ENCODE results near the gene ABHD16A.

The ABHD16A gene

DNA sequence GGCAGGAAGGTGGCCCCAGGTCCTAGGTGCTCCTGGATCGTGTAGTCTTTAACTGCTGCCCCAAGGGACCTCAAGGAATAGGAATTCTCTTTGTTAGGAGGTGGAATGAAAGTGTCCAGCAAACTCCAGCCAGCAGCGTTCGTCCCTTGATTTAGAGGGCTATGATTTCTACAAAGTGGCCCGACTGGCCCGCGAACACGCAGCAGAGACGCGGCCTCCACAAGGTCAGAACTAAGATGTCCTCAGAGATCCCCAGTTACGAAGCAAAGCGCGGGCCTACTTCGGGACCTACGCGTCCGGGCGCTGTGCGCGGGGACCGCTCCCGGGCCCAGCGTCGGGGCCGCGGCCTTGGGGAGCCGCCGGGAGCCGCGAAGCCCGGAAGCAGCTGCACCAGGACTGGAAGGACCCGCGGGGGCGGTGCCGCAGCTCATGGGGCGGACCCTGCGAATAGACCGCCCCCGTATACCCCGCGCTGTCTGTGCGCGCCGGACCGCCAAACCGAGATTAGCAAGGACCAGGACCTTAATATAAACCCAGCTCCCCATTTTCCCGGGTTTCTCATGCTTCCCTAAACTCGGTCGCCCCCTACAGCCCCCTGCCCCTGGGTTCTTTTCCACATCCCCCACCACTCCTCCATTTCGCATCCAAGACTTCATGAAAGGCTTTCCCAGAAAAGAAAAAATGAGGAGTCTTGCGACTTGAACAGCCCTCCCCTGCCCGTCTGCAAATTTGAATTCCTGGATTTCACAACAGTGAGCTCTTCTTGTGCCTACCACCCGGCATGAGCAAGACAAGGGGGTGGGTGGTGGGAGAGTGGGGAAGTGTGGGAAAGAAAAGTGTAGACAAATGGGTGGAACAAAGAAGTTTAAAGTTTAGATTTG, 42.5 kb downstream of the ABHD16A start, which contains the start of gene C6orf47:
Gene C6orf47, minus strand, starts transcription at position 398 of the 881 bp plus-strand sequence. CDS start 831 bp downstream, outside the sequence.
- DNase-seq: peak; percentile 84

DNA sequence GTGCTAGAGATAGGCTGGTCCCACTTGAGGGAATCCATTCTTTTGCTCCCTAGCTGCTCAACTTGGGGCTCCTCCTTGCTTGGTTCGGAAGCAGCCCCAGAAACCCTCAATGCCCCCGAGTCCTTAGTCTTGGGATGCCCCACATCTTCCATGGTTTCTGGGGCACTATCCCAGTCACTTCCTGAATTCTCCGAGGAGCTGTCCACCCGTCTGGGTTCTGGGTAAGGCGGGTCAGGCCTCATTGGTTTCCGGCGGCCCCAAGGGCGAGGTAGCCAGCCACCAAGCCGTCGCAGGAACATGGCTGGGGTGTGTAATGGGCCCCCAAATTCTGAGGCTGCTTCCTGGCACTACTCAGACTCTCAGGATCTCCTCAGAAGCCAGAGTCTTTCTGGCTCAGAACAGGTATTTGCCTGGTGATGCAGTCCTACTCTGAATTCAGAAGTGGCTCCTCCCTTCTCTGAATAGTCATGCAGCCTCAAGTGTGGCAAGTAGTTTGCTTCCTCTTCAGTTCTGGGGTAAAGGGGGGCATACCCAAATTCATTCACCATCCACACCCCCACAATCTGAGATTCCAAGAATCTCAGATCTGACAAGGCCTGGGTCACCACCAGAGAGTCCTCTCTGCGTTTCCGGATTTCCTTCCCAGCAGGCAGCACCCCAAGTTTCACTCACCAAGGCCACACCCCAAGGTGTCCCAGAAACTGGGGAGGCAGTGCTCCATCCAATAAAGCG, 43.3 kb downstream of the ABHD16A start:
- DNase-seq: no peak

DNA sequence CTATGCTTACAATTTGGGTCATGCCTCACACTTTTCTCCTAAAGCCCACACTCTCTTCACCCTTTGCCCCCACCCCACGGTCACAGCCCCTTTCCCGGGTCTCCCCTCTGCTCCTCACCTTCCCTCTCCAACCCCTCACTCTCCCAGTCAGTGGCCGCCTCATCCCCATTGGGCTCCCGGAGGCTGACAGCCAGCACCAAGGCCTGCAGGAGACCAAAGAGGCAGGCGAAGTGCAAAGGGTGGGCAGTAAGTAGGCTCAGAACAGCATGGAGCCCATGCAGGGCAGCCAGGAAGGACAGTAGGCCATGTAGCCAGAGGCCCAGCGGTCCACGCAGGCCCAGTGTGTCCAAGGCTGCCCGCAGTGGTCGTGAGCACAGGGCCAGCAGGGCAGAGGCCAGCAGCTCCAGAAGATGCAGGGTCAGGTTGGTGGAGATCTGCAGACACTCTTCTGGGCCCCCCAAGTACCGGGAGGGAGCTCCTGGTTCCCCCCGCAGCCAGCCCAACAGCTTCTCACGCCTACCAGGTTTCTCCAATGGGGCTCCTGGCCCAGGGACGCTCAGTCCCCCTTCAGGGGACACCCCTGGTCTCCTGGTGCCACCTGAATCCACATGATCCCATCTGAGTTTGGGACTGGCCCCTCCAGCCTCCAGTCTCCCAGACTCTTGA, 44.0 kb downstream of the ABHD16A start:
- no peak for DNase-seq

DNA sequence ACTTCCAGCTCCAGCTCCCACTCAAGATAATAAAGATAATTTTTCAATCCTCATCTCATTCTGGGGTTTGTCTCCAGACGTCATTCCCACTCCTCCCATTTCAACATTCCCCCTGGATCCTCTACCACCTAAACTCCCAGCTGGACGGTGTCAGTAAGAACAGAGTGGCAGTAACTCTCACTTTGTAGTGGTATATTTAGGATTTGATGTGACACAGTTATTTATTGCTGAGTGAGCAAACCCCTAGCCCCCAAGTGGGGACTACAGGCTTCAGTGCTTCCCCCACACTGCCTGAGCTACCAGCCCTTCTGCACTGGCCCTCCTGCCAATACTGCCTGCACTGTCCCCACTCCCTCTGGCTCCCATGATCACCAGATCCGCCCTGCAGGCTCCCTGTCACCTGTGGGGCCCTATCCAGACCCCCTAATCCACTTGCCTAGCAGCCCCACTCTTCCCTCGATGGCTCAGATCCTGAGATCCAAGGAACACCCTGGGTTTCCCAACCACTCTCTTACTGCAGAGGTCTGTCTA, 44.9 kb downstream of the ABHD16A start:
- no peak for DNase-seq

DNA sequence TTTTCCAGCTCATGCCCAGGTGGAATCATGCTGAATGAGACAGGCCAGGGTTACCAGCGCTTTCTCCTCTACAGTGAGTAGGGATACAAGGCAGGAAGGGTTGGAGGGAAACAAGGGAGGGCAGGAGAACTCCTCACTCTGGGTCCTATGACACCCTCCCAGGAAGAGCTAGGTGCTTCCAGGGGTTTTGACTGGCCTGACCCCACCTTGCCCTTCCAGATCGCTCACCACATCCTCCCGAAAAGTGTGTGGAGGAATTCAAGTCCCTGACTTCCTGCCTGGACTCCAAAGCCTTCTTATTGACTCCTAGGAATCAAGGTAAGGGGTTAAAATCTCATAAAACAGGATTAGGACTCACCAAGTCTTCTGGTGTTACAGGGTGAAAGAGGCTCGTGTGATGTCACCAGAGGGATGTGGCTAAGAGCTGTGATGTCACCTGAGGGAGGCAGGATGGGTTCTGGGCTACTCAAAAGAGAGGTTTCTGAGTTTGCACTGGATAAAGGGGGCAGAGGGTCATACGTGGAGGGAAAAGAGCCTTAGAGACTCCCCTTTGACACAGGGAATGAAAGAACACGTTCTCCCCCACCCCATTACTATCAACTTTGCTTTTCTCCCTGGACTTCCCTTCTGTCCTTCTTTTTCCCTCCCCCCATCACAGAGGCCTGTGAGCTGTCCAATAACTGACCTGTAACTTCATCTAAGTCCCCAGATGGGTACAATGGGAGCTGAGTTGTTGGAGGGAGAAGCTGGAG, 45.5 kb downstream of the ABHD16A start:
- DNase-seq: no peak

DNA sequence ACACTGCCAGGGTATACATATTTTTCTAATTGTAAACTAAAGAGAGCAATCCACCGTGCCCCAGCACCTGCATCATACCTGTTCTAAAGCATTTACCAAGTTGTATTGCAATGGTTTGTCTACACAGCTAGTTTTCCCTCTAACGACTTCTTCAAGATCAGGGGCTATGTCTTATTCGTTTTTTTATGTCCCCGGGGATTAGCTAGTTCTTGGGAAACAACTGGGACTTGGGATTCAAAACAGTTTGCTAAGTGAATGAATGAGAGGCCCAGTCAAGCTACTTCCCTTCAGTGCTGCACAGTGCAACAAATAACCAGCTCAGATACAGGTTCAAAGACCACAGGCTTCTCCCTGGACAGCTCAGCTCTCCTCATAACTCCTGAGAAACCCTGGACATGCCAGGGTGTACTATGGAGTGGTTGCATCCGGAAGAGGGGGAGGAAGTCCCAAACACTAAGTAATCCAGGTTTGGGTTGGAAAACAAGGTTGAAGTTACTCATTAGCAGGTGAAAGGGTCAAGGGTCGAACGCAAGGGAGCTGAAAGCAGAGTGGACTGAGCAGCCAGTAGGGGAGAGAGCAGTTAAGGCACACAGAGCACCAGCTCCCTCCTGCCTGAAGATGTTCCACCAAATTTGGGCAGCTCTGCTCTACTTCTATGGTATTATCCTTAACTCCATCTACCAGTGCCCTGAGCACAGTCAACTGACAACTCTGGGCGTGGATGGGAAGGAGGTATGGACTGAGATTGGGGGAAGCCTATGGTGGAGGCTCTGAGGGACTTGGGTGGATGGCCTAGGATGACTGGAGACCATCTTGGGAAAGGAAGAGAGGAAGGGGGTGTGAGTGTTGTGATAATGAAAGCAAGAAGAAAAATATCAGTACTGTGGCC, 47.5 kb downstream of the ABHD16A start, which contains the start of gene APOM:
Gene APOM, plus strand, starts transcription at position 546 of the 889 bp plus-strand sequence. Its CDS starts 73 bp downstream, at position 619.
- no peak for DNase-seq

DNA sequence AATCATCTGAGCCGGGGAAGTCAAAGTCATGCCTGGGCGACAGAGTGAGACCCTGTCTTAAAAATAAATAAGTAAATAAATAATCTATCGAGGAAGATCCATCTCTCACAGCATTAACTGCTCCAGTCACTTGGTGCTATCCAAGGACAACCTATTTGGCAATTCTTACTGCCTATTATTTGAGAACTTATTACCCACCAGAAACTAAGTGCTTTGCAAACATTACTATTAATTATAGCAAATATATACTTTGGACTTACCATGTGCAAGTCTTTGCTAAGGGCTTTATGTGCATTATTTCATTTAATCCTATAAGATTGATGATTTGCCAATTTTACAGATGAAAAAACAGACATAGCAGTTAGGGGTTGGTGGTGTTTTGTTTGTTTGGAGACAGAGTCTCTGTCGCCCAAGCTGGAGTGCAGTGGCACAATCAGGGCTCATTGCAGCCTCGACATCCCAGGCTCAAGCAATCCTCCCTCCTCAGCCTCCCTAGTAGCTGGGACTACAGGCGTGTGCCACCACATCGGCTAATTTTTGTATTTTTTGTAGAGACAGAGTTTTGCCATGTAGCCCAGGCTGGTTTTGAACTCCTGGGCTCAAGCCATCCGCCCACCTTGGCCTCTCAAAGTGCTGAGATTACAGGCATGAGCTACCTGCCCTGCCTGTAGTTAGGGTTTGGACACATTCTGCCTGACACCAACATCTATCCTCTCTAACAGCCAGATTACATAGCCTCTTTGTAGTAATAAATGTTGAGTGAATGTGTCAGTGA, 48.4 kb downstream of the ABHD16A start:
- DNase-seq: no peak

DNA sequence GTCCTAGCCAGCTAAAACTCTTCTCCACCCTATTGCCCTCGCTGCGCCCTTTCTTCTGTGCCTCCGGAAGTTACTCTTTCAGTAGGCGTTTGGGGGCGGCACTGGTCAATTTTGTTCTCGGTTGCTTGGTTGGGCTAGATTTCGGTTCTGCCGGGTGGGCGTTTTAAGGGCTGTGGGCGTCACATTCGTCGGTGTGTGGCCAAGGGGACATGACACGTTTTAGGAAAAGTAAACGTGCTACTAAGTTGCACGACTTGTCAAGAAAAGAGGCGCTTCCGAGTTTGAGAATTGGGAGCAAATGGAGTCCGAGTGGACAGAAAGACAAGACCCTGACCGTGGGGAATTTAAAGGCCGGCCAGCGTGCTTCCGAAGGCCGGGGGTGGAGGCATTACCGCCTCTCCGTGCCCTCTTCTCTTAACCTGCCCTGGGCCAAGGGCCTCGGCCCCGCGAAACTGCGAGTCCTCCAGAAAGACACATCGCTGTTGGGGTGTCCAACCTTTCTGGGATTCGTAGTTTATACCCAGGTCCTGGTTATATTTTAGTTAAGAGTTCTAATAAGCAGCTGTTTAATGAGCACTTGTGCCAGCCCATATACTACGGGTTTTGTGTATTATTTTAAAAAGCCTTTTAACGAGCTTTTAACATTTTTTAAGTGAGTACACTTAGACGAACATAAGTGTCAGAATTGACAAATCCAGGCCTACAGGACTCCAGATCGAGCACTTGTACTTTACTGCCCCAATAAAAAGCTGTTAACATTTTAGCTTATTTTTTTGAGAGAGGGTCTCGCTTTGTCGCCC, 50.0 kb downstream of the ABHD16A start:
- DNase-seq: peak; percentile 96

DNA sequence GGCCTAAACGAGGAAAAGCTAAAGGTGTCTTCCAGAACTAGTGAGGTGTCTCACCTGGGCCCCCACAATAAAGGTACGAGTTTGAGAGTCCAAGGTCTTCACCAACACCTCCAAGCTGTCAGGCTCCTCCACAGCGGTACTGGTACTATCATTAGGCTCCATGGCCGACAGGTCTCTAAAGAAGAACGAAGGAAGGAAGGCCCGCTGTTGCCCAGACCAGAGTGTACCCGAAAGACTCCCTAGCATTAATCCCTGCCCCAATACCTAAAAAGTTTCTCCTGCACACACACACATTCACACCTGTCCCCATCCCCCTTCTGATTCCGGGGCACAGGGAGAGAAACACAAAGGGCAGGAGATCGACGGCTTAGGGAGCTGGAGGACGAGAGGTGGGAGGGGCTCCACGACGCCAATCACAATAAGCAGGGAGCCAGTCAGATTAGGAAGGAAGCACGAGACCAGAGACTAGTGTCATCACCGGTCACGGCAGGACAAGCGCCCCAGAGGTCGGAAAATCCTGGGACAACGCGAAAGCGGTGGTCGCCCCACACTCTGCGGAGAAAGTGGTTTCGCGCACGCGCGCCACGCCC, 51.4 kb downstream of the ABHD16A start:
- peak; percentile 79 for DNase-seq

DNA sequence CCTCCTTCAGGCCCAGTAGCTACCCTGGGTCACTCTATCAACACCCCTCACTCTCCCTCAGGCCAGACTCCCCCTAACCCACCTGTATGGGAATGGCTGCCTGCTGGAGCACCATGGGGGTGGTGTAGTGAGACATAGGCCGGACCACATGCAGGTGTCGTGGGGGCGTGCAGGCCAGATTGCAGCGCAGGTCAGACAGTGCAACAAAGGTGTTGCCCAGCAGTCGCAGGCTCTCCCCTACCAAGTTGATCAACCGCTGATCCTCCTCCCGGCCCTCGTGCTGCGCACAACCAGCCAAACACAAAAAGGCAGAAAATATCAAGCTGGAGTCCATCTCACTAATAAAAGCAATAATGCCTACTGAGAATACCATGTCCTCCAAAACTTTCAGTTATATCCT, 57.8 kb downstream of the ABHD16A start:
- no peak for DNase-seq

DNA sequence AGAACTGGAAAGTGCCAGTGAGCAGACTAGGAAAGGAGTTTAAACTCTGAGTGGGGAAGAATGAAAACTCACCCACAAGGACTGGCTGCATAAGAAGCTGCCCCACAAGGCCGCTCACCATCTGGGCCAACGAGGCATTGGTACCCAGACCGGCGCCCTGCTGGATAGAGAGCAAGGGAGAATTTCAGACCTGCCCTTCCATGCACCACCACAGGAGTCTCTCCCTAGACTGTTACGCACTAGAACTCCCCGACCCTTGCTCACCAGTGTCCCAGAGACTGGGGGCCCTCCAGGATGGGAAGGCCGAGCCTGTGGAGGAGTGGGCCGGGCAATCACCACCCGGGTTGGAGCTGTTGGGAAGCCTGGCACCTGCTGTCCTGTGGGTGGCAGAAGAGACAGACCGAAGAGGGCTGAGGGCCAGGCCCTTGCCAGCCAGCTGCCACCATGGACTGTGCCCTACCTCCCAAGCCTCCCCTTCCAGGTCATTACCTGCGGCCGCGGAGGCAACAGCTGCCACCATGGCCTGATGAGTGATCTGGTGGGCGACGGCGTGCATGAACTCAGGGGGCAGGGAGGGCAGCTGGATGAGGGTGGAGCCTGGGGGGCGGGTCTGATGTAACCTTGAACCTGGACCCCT, 59.2 kb downstream of the ABHD16A start:
- DNase-seq: no peak

DNA sequence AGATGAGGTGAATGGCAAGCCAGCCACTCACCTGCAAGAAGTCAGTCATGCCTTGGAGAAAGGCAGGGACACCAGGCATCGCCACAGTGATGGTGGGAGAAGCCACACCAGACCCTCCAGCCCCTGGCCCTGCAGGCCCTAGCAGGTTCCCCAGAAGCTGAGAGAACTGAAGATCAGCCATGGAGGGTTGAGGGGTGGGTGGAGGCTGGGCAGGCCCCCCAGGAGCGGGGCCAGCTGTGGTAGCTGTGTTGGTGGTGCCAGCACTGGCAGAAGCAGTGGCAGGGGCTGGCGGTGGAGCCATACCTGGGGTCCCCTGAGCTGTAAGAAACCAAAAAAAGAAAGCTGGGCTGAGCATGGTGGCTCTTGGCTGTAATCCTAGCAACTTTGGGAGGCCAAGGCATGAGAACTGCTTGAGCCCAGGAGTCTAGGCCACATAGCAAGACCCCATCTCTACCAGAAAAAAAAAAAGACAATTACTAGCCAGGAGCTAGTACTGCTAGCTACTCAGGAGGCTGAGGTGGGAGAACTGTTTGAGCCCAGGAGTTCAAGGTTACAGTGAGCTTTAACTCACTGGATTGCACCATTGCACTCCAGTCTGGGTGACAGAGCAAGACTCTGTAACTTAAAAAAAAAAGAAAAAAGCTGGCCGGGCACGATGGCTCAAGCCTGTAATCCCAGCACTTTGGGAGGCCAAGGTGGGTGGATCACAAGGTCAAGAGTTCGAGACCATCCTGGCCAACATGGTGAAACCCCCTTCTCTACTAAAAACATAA, 60.1 kb downstream of the ABHD16A start:
- no peak for DNase-seq

DNA sequence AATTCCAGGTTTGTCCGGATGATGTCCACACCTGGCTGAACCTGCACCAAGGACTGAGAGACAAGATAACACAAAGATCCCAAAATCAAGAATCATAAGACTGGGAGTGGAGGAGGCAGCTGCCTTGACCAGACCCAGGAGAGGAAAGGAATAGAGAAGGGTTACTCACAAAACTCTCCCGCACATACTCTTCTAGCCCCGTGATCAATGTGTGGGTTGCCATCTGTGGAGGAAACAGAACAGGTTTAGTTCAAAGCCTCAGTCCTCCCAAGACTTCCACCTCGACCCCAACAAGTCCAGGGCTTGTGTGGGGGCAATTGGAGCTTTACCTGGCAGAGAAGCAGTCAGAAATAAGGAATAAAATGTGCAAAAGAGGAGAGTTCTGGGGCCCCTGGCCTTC, 61.8 kb downstream of the ABHD16A start:
- DNase-seq: no peak

DNA sequence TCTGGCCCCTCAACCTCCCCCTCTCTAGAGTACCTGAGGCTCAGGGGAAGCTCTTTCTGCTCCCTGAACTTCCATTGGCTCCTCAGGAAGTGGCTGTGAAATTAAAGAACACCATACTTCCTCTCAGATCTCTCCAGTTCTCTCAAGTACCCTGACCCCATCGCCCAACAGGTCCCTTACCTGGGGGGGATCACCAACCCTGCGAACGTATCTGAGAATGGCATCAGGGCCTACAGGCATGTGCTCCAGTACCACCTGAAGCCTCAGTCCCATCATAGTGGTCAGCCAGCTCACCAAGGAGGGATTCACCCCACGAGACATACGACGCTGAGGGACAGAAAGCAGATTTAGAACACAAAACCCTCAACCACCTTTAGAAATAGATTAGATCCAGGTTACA, 62.5 kb downstream of the ABHD16A start:
- DNase-seq: no peak

DNA sequence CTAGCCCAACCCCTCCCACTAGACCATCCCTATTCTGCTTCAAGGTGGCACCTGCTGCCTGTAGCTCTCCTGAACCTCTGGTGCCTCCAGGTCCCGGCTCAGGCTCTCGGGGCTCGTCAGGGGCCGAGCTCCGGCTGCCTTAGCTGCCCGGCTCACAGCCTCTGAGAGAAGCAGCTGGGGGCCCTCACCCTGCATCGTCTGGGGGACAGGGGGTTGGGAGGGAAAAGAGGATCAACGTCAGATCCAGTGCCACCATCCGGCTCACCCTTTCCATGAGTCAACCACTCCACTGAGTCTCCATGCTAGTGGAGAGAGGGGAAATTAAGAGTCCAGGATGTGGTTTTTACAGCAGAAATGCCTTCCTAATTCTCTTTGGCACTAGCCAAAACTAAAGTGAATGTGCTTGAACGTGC, 63.7 kb downstream of the ABHD16A start:
- DNase-seq: no peak

DNA sequence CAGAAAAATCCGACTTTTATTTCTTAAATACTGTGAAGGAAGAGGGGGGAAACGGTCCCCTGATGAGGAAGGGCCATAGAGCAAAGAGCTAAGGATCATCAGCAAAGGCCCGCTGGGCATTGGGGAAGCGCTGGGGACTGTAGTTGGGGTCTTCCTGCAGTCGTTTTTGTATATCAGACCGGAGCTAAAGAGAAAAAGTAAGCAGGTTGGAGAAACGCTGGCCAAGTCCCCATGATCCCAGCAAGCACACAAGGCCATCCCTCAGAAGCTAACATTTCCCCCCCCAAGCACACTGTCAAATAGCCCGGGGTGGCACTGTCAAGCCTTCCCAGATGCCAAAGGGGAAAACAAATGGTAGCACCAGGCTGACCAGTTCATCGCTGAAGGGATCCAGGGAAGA, 64.1 kb downstream of the ABHD16A start:
- no peak for DNase-seq
